Endothelial cell of umbilical vein (primary cell): ENCODE measurements around the gene ZPBP2. TPM values are rescaled to one million over a fixed set of nuclear protein-coding genes. Genes with fewer than 3 reads are reported as not detected.

ENCODE experiments used
- BruUV-seq: library from RNA; stranded (reverse); fragments of 400-500 nt; replicated peaks from 2 replicates; lab custom pipeline; 2021; lab: Mats Ljungman, UMichigan
- CTCF ChIA-PET: fragments of 300-600, 350-600 bp; sonication (Branson Sonifier 250); formaldehyde crosslinking; loops from one replicate; lab custom pipeline; 2021; ENCODE audit warnings: antibody characterized with exemption, inconsistent platforms; lab: Charles Lee
- POLR2A ChIA-PET: fragments of 300-600, 350-600 bp; sonication (Branson Sonifier 250); formaldehyde crosslinking; loops from one replicate; lab custom pipeline; 2021; ENCODE audit warnings: antibody characterized with exemption, inconsistent platforms; lab: Charles Lee
- DNase-seq: peaks from one replicate; pipeline ENCODE4 v3.0.0-alpha.2; 2011; ENCODE audit warnings: low read depth, low spot score
- FAIRE-seq: peaks from 2 replicates; lab custom pipeline; 2011; peaks lifted over from hg19 to GRCh38; lab: Jason Lieb, UNC
- H2AFZ ChIP-seq: 2 replicates; pipeline ENCODE4 v1.6.0; 2012; ENCODE audit warnings: low read depth, low read length, control low read depth, inconsistent platforms
- H3K27ac ChIP-seq: 2 replicates; pipeline ENCODE4 v1.5.1; 2011; ENCODE audit warnings: low read depth, mild to moderate bottlenecking, control low read depth, low read length, moderate library complexity; ENCODE audit not compliant: insufficient read depth
- H3K27me3 ChIP-seq, 2 experiments: 2 replicates each; pipeline versions ENCODE4 v1.6.0 to v1.6.1; 2011; ENCODE audit warnings: low read length in 2 of 2, mixed read lengths in 1 of 2; ENCODE audit not compliant: control insufficient read depth in 2 of 2, insufficient read depth in 2 of 2
- H3K36me3 ChIP-seq, 2 experiments: 2 replicates in 1 of 2; 3 replicates in 1 of 2; pipeline ENCODE4 v1.5.1; 2011; ENCODE audit warnings: low read length in 2 of 2, mild to moderate bottlenecking in 1 of 2, moderate library complexity in 1 of 2; ENCODE audit not compliant: control insufficient read depth in 2 of 2, insufficient read depth in 2 of 2; ENCODE audit errors: extremely low read depth in 1 of 2
- H3K4me1 ChIP-seq: 3 replicates; pipeline ENCODE4 v1.5.1; 2011; ENCODE audit warnings: mild to moderate bottlenecking, low read length; ENCODE audit not compliant: control insufficient read depth, insufficient read depth; ENCODE audit errors: extremely low read depth
- H3K4me2 ChIP-seq: 2 replicates; pipeline ENCODE4 v1.6.1; 2011; ENCODE audit warnings: low read length, control low read depth, mixed read lengths; ENCODE audit not compliant: insufficient read depth
- H3K4me3 ChIP-seq, 3 experiments: fragments of 200-600 bp in 1 of 3; sonication (generic), shearing (Covaris generic) in 1 of 3; replicated peaks in 1 of 3; 2 replicates each; pipeline ENCODE4 v1.5.1; 2011 to 2016; ENCODE audit warnings: control low read depth in 3 of 3, low read length in 3 of 3, mild to moderate bottlenecking in 2 of 3, inconsistent platforms in 1 of 3, low read depth in 1 of 3, moderate library complexity in 1 of 3; ENCODE audit not compliant: insufficient read depth in 1 of 3
- H3K79me2 ChIP-seq: 2 replicates; pipeline ENCODE4 v1.6.0; 2012; ENCODE audit warnings: low read length, inconsistent platforms; ENCODE audit not compliant: control insufficient read depth, insufficient read depth
- H3K9ac ChIP-seq: replicated peaks from 2 replicates; pipeline ENCODE3; 2011; ENCODE audit warnings: low read length, control low read depth; ENCODE audit not compliant: insufficient read depth; ENCODE audit errors: extremely low read depth
- H3K9me1 ChIP-seq: replicated peaks from 3 replicates; pipeline ENCODE4 v1.6.0; 2011; ENCODE audit warnings: mild to moderate bottlenecking, low read length; ENCODE audit not compliant: control insufficient read depth, insufficient read depth; ENCODE audit errors: extremely low read depth
- H3K9me3 ChIP-seq: replicated peaks from 2 replicates; pipeline ENCODE4 v1.5.1; 2012; ENCODE audit warnings: low read length, inconsistent platforms; ENCODE audit not compliant: control insufficient read depth, insufficient read depth
- H4K20me1 ChIP-seq: replicated peaks from 2 replicates; pipeline ENCODE3; 2011; ENCODE audit warnings: mild to moderate bottlenecking, low read length; ENCODE audit not compliant: control insufficient read depth, insufficient read depth; ENCODE audit errors: extremely low read depth
- FOS ChIP-seq: IDR thresholded peaks from 2 replicates; pipeline ENCODE4 v1.6.1; 2011; ENCODE audit warnings: mild to moderate bottlenecking, low read length, moderate library complexity, borderline replicate concordance; ENCODE audit not compliant: insufficient read depth
- GATA2 ChIP-seq: IDR thresholded peaks from 2 replicates; pipeline ENCODE4 v1.7.0; 2011; ENCODE audit warnings: low read depth, mild to moderate bottlenecking, moderate library complexity, mixed read lengths, low read length; ENCODE audit not compliant: insufficient read length, insufficient read depth
- JUN ChIP-seq: IDR thresholded peaks from 2 replicates; pipeline ENCODE4 v1.6.1; 2011; ENCODE audit warnings: borderline replicate concordance, low read depth; ENCODE audit not compliant: insufficient read length, insufficient read depth
- MYC ChIP-seq: IDR thresholded peaks from one replicate; pipeline ENCODE4 v1.6.1; 2011; ENCODE audit warnings: mild to moderate bottlenecking, low read depth, low read length
- POLR2A ChIP-seq: IDR thresholded peaks from 2 replicates; pipeline ENCODE4 v1.6.1; 2012; ENCODE audit warnings: low read depth, mild to moderate bottlenecking, control low read depth, low read length
- POLR2AphosphoS5 ChIP-seq: IDR thresholded peaks from 2 replicates; pipeline ENCODE4 v1.6.1; 2012; ENCODE audit warnings: low read depth, mild to moderate bottlenecking, control low read depth, low read length, moderate library complexity; ENCODE audit not compliant: insufficient read depth
- dilution Hi-C: fragments of 300-500 bp; cut with MboI; formaldehyde crosslinking; loops from one replicate; pipeline ENCODE4 v1.15.0; 2019; ENCODE audit warnings: low sequenced_read_pairs; ENCODE audit not compliant: extremely low pct_ligation_motif_present
- intact Hi-C: fragments of 100-400 bp; cut with micrococcal nuclease; formaldehyde crosslinking; loops from one replicate; pipeline ENCODE4 v1.10.0; 2022
- polyA plus RNA-seq, 4 experiments: library from polyadenylated mRNA; depleted of rRNA in 3 of 4; stranded (reverse) in 3 of 4; unstranded in 1 of 4; fragments of >200 nt; gene quantifications; 2 replicates each; pipeline versions ENCODE4 v1.2.1 to v1.2.3, GENCODE V29; 2011 to 2012; ENCODE audit warnings: missing spikeins in 1 of 4
- total RNA-seq: library from RNA; stranded (reverse); gene quantifications from 2 replicates; pipeline ENCODE4 v1.2.3, GENCODE V29; 2021
- TF ChIP-seq, protein P1 (sequence below), 2 donors: IDR thresholded peaks; 1 replicate in 1 of 2; 2 replicates in 1 of 2; pipeline ENCODE4 v1.5.1; 2011; ENCODE audit warnings: low read length in 2 of 2, mild to moderate bottlenecking in 2 of 2, moderate library complexity in 2 of 2, control low read depth in 1 of 2, inconsistent platforms in 1 of 2, low read depth in 1 of 2; ENCODE audit not compliant: insufficient read depth in 1 of 2; ENCODE audit errors: extremely low read depth in 1 of 2
- TF ChIP-seq, protein P2 (sequence below): IDR thresholded peaks from 2 replicates; pipeline ENCODE4 v1.6.1; 2011; ENCODE audit not compliant: insufficient read depth, insufficient read length

ZPBP2 gene
- total and polyA plus RNA-seq, 2 donors (not counting 3 experiments of a cell fraction or from before 2014, with no cell fraction given): not detected

DNA sequence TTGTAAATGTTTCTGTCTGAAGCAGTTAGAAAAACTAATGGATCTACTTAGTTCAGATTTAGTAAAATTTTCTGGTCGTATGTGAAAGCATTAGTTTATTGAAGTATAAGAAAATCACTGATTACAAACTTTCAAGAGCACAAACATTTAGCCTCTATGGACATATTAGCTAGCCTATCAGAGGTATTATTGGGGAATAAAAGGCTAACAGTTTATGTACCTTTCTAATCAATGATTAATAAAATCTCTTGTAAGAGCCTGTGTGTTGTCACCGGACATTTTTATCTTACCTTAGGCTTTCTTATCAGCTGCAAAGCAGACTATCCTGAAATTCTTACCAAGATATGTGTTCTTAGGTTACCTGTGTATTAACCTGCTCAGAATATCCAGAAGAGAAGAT, 21.2 kb downstream of the ZPBP2 start:
- CTCF ChIA-PET: interaction anchor here (1.0 kb wide), 1 partner anchor 22 kb away, joined by 3 read pairs; no protein-coding TSS in a partner anchor
- Histone ChIP-seq H2AFZ (no peak overlapping the region), H3K27ac (no peak overlapping the region), H3K4me2 (no peak overlapping the region), H3K4me3 (no peak overlapping the region), H3K9ac (no peak overlapping the region), H4K20me1 (no peaks in the 10 kb centered on the region), H3K9me3 (no peaks in the 10 kb centered on the region), H3K79me2 (no peaks in the 10 kb centered on the region), H3K9me1 (no peaks in the 10 kb centered on the region), H3K36me3 (no peaks in the 10 kb centered on the region), H3K27me3 (peaks cover 9 to 14% of the 10 kb centered on the region in 2 experiments), H3K4me1 (no peaks in the 10 kb centered on the region)
- TF ChIP-seq JUN (no peak), FOS (no peak), GATA2 (no peak), POLR2AphosphoS5 (no peak), MYC (no peak), POLR2A (no peak)
- TF ChIP-seq, protein P1, sequence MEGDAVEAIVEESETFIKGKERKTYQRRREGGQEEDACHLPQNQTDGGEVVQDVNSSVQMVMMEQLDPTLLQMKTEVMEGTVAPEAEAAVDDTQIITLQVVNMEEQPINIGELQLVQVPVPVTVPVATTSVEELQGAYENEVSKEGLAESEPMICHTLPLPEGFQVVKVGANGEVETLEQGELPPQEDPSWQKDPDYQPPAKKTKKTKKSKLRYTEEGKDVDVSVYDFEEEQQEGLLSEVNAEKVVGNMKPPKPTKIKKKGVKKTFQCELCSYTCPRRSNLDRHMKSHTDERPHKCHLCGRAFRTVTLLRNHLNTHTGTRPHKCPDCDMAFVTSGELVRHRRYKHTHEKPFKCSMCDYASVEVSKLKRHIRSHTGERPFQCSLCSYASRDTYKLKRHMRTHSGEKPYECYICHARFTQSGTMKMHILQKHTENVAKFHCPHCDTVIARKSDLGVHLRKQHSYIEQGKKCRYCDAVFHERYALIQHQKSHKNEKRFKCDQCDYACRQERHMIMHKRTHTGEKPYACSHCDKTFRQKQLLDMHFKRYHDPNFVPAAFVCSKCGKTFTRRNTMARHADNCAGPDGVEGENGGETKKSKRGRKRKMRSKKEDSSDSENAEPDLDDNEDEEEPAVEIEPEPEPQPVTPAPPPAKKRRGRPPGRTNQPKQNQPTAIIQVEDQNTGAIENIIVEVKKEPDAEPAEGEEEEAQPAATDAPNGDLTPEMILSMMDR (IDR thresholded peaks at IDR 0.05; ENCODE audit: extremely low read depth in 1 of 2, insufficient read depth in 1 of 2, low read depth in 1 of 2, low read length in 2 of 2): no peak
- TF ChIP-seq, protein P2, sequence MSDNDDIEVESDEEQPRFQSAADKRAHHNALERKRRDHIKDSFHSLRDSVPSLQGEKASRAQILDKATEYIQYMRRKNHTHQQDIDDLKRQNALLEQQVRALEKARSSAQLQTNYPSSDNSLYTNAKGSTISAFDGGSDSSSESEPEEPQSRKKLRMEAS: no peak
- no peak for DNase-seq
- dilution Hi-C loops (no loop called here), intact Hi-C loops (no loop called here)
- POLR2A ChIA-PET: no interaction called here
- FAIRE-seq: no peak
- no TSS peak for BruUV-seq
